ENCODE measurements around the gene RNF141. TPM values are rescaled to one million over a fixed set of nuclear protein-coding genes. Genes with fewer than 3 reads are reported as not detected.

The RNF141 gene
- total RNA-seq, 1 experiment from 2014 or later, result 74.8 TPM

- no peaks in the 10 kb centered on the region for H3K36me3 ChIP-seq (ENCODE audit: control insufficient read depth, insufficient read depth, low read length)
- no peaks in the 10 kb centered on the region for H3K27me3 Mint-ChIP-seq (ENCODE audit: insufficient read depth, unreplicated experiment)
- peaks cover 16% of the 10 kb centered on the region for H3K9me3 Mint-ChIP-seq (ENCODE audit: unreplicated experiment)
- CTCF ChIA-PET, result no interaction called here
- peaks cover 12% of the 10 kb centered on the region for H3K9me3 ChIP-seq
- no peak for DNase-seq
- no peaks in the 10 kb centered on the region for H3K36me3 Mint-ChIP-seq (ENCODE audit: insufficient read depth, unreplicated experiment)
- no peaks in the 10 kb centered on the region for H3K27me3 ChIP-seq (replicated peaks; ENCODE audit: control insufficient read depth, insufficient read depth, low read length)
- POLR2A ChIA-PET, result no interaction called here
- no peak for TF ChIP-seq CTCF (IDR thresholded peaks at IDR 0.05; ENCODE audit: insufficient read depth in 1 of 2, low read depth in 1 of 2, low read length in 1 of 2, severe bottlenecking in 1 of 2, unreplicated experiment in 1 of 2)
- intact Hi-C loops (cut with micrococcal nuclease; ENCODE audit: unreplicated experiment), result no loop called here
- H3K4me1 Mint-ChIP-seq (ENCODE audit: low read depth, unreplicated experiment), result peaks cover 6% of the 10 kb centered on the region
- H3K4me1 ChIP-seq, result no peaks in the 10 kb centered on the region
- no TSS peak for BruUV-seq (replicated peaks)
- H3K4me3 ChIP-seq (ENCODE audit: low read depth, low read length), result no peak overlapping the region
- no peak overlapping the region for H3K4me3 Mint-ChIP-seq (ENCODE audit: unreplicated experiment)
- H3K27ac Mint-ChIP-seq (ENCODE audit: unreplicated experiment), result no peak overlapping the region
Observed at GRCh38 chr11:10551845-10552352, 10.9 kb upstream of the RNF141 start.

GRCh38 chr11:10551290-10551592, 10.3 kb upstream of the RNF141 start:
- no peak for TF ChIP-seq CTCF (IDR thresholded peaks at IDR 0.05; ENCODE audit: insufficient read depth in 1 of 2, low read depth in 1 of 2, low read length in 1 of 2, severe bottlenecking in 1 of 2, unreplicated experiment in 1 of 2)
- Mint-ChIP-seq H3K27ac (ENCODE audit: unreplicated experiment) (no peak overlapping the region), H3K4me1 (ENCODE audit: low read depth, unreplicated experiment) (no peaks in the 10 kb centered on the region), H3K4me3 (ENCODE audit: unreplicated experiment) (no peak overlapping the region), H3K36me3 (ENCODE audit: insufficient read depth, unreplicated experiment) (no peaks in the 10 kb centered on the region), H3K9me3 (ENCODE audit: unreplicated experiment) (peaks cover 16% of the 10 kb centered on the region), H3K27me3 (ENCODE audit: insufficient read depth, unreplicated experiment) (no peaks in the 10 kb centered on the region)
- H3K4me1 ChIP-seq, result no peaks in the 10 kb centered on the region
- H3K4me3 ChIP-seq (ENCODE audit: low read depth, low read length), result no peak overlapping the region
- BruUV-seq (replicated peaks), result no TSS peak
- ChIA-PET CTCF (no interaction called here), POLR2A (no interaction called here)
- H3K36me3 ChIP-seq (ENCODE audit: control insufficient read depth, insufficient read depth, low read length), result no peaks in the 10 kb centered on the region
- DNase-seq, result no peak
- no peaks in the 10 kb centered on the region for H3K27me3 ChIP-seq (replicated peaks; ENCODE audit: control insufficient read depth, insufficient read depth, low read length)
- H3K9me3 ChIP-seq, result peaks cover 12% of the 10 kb centered on the region
- intact Hi-C loops (cut with micrococcal nuclease; ENCODE audit: unreplicated experiment), result no loop called here

- Mint-ChIP-seq H3K27ac (ENCODE audit: unreplicated experiment) (no peak overlapping the region), H3K4me1 (ENCODE audit: low read depth, unreplicated experiment) (no peaks in the 10 kb centered on the region), H3K4me3 (ENCODE audit: unreplicated experiment) (no peak overlapping the region), H3K27me3 (ENCODE audit: insufficient read depth, unreplicated experiment) (no peaks in the 10 kb centered on the region), H3K36me3 (ENCODE audit: insufficient read depth, unreplicated experiment) (no peaks in the 10 kb centered on the region), H3K9me3 (ENCODE audit: unreplicated experiment) (peaks cover 16% of the 10 kb centered on the region)
- ChIA-PET POLR2A (no interaction called here), CTCF (no interaction called here)
- H3K27me3 ChIP-seq (replicated peaks; ENCODE audit: control insufficient read depth, insufficient read depth, low read length), result no peaks in the 10 kb centered on the region
- no peak for DNase-seq
- no peak for TF ChIP-seq CTCF (IDR thresholded peaks at IDR 0.05; ENCODE audit: insufficient read depth in 1 of 2, low read depth in 1 of 2, low read length in 1 of 2, severe bottlenecking in 1 of 2, unreplicated experiment in 1 of 2)
- no peaks in the 10 kb centered on the region for H3K36me3 ChIP-seq (ENCODE audit: control insufficient read depth, insufficient read depth, low read length)
- no peaks in the 10 kb centered on the region for H3K4me1 ChIP-seq
- peaks cover 12% of the 10 kb centered on the region for H3K9me3 ChIP-seq
- H3K4me3 ChIP-seq (ENCODE audit: low read depth, low read length), result no peak overlapping the region
- no TSS peak for BruUV-seq (replicated peaks)
- intact Hi-C loops (cut with micrococcal nuclease; ENCODE audit: unreplicated experiment), result no loop called here
Observed at GRCh38 chr11:10550503-10551289, 9.7 kb upstream of the RNF141 start.

Measured in Caco-2 (cell line).